ENCODE data around the gene VIPR2.

VIPR2 gene

GRCh38 chr7:159154243-159154642, 9.6 kb upstream of the VIPR2 start:
- Histone ChIP-seq H3F3A (ENCODE audit: control insufficient read depth, insufficient read depth) (no peaks in the 10 kb centered on the region), H3K4me1 (ENCODE audit: control insufficient read depth, low read length) (no peaks in the 10 kb centered on the region), H3K9me3 (ENCODE audit: control insufficient read depth, insufficient read depth, low read length) (no peaks in the 10 kb centered on the region; the same call in 1 of the 2 replicates), H3K36me3 (ENCODE audit: control insufficient read depth, low read length) (no peaks in the 10 kb centered on the region), H3K4me2 (ENCODE audit: low read length) (no peak overlapping the region), H3K79me2 (ENCODE audit: control insufficient read depth, low read length) (no peaks in the 10 kb centered on the region), H3K27ac (ENCODE audit: low read depth, low read length) (no peak overlapping the region), H3K9me2 (replicated peaks; ENCODE audit: control insufficient read depth, low read length) (no peaks in the 10 kb centered on the region), H3K27me3 (ENCODE audit: control insufficient read depth, low read length) (no peaks in the 10 kb centered on the region), H3K4me3 (ENCODE audit: low read length) (no peak overlapping the region), H4K20me1 (ENCODE audit: control insufficient read depth, insufficient read depth, low read depth, low read length) (no peaks in the 10 kb centered on the region)
- TF ChIP-seq CTCF (IDR thresholded peaks at IDR 0.05; ENCODE audit: low read depth, low read length, poor library complexity, severe bottlenecking) (no peak), EZH2phosphoT487 (IDR thresholded peaks at IDR 0.05; ENCODE audit: borderline replicate concordance, low read length) (no peak)

- no peaks in the 10 kb centered on the region for H4K20me1 ChIP-seq (ENCODE audit: control insufficient read depth, insufficient read depth, low read depth, low read length)
- no peaks in the 10 kb centered on the region for H3K27me3 ChIP-seq (ENCODE audit: control insufficient read depth, low read length)
- TF ChIP-seq EZH2phosphoT487 (IDR thresholded peaks at IDR 0.05; ENCODE audit: borderline replicate concordance, low read length) (no peak), CTCF (IDR thresholded peaks at IDR 0.05; ENCODE audit: low read depth, low read length, poor library complexity, severe bottlenecking) (no peak)
- no peak overlapping the region for H3K27ac ChIP-seq (ENCODE audit: low read depth, low read length)
- H3F3A ChIP-seq (ENCODE audit: control insufficient read depth, insufficient read depth): no peaks in the 10 kb centered on the region
- H3K4me3 ChIP-seq (ENCODE audit: low read length): no peak overlapping the region
- H3K4me2 ChIP-seq (ENCODE audit: low read length): no peak overlapping the region
- no peaks in the 10 kb centered on the region for H3K4me1 ChIP-seq (ENCODE audit: control insufficient read depth, low read length)
- H3K79me2 ChIP-seq (ENCODE audit: control insufficient read depth, low read length): no peaks in the 10 kb centered on the region
- H3K36me3 ChIP-seq (ENCODE audit: control insufficient read depth, low read length): no peaks in the 10 kb centered on the region
- H3K9me3 ChIP-seq (ENCODE audit: control insufficient read depth, insufficient read depth, low read length): no peaks in the 10 kb centered on the region; the same call in 1 of the 2 replicates
- H3K9me2 ChIP-seq (replicated peaks; ENCODE audit: control insufficient read depth, low read length): no peaks in the 10 kb centered on the region
Observed at GRCh38 chr7:159153511-159153910, 8.8 kb upstream of the VIPR2 start.

- H3K27ac ChIP-seq (ENCODE audit: low read depth, low read length): no peak overlapping the region
- H3K36me3 ChIP-seq (ENCODE audit: control insufficient read depth, low read length): no peaks in the 10 kb centered on the region
- H4K20me1 ChIP-seq (ENCODE audit: control insufficient read depth, insufficient read depth, low read depth, low read length): no peaks in the 10 kb centered on the region
- no peaks in the 10 kb centered on the region for H3K9me2 ChIP-seq (replicated peaks; ENCODE audit: control insufficient read depth, low read length)
- H3K4me1 ChIP-seq (ENCODE audit: control insufficient read depth, low read length): no peaks in the 10 kb centered on the region
- H3K27me3 ChIP-seq (ENCODE audit: control insufficient read depth, low read length): no peaks in the 10 kb centered on the region
- no peaks in the 10 kb centered on the region for H3K79me2 ChIP-seq (ENCODE audit: control insufficient read depth, low read length)
- no peaks in the 10 kb centered on the region for H3F3A ChIP-seq (ENCODE audit: control insufficient read depth, insufficient read depth)
- H3K4me3 ChIP-seq (ENCODE audit: low read length): no peak overlapping the region
- H3K9me3 ChIP-seq (ENCODE audit: control insufficient read depth, insufficient read depth, low read length): no peaks in the 10 kb centered on the region; the same call in 1 of the 2 replicates
- no peak overlapping the region for H3K4me2 ChIP-seq (ENCODE audit: low read length)
- no peak for TF ChIP-seq CTCF (IDR thresholded peaks at IDR 0.05; ENCODE audit: low read depth, low read length, poor library complexity, severe bottlenecking)
- no peak for TF ChIP-seq EZH2phosphoT487 (IDR thresholded peaks at IDR 0.05; ENCODE audit: borderline replicate concordance, low read length)
Observed at GRCh38 chr7:159152816-159153215, 8.1 kb upstream of the VIPR2 start.
